MM.1S (cell line): Measurements from ENCODE around the gene SDSL.

Experiments used
- CTCF ChIP-seq: fragments of 300-600 bp; sonication (generic); IDR thresholded peaks from 2 replicates; pipeline ENCODE4 v1.5.1; 2016; ENCODE audit warnings: antibody characterized with exemption, low read length, mixed read lengths
- EZH2 ChIP-seq: fragments of 300-600 bp; sonication (generic); optimal IDR thresholded peaks from 2 replicates; pipeline ENCODE3; 2017; ENCODE audit warnings: low read depth, mild to moderate bottlenecking, antibody characterized with exemption, low read length, mixed read lengths
- EZH2phosphoT487 ChIP-seq: fragments of 300-600 bp; sonication (generic); IDR thresholded peaks from 2 replicates; pipeline ENCODE4 v1.6.1; 2018; ENCODE audit warnings: antibody characterized with exemption, low read length

GRCh38 chr12:113466454-113467141 is 44.4 kb downstream of the SDSL start:
- TF ChIP-seq CTCF, result no peak
- no peak for TF ChIP-seq EZH2
- no peak for TF ChIP-seq EZH2phosphoT487
